GM19328 (cell line): ENCODE measurements around the gene AGBL2.
"Not testable (repeated sequence)": the region's sequence is repeated elsewhere in the genome, so short reads cannot be mapped to it uniquely, and the experiment has no call there.

Experiments
- ATAC-seq: cut with Tn5 transposase; IDR thresholded peaks from one replicate; pipeline ENCODE4 v1.9.1; 2021; ENCODE audit warnings: mild to moderate bottlenecking, moderate library complexity; ENCODE audit not compliant: unreplicated experiment

Gene AGBL2

GRCh38 chr11:47691979-47692378, 23.2 kb downstream of the AGBL2 start:
- no peak for ATAC-seq

GRCh38 chr11:47689480-47689879, 25.7 kb downstream of the AGBL2 start:
- no peak for ATAC-seq

GRCh38 chr11:47688991-47689390, 26.2 kb downstream of the AGBL2 start:
- no peak for ATAC-seq

GRCh38 chr11:47688111-47688510, 27.1 kb downstream of the AGBL2 start:
- no peak for ATAC-seq

- not testable (repeated sequence) for ATAC-seq
These were observed 28.5 kb downstream of the AGBL2 start for GRCh38 chr11:47686704-47687103.

GRCh38 chr11:47686151-47686550, 29.0 kb downstream of the AGBL2 start:
- no peak for ATAC-seq

GRCh38 chr11:47675851-47676250, 39.3 kb downstream of the AGBL2 start:
- no peak for ATAC-seq

GRCh38 chr11:47672283-47672730, 42.9 kb downstream of the AGBL2 start:
- ATAC-seq: no peak

GRCh38 chr11:47669856-47670255, 45.3 kb downstream of the AGBL2 start:
- ATAC-seq: no peak

- no peak for ATAC-seq
These were observed 46.5 kb downstream of the AGBL2 start for GRCh38 chr11:47668665-47669064.

- no peak for ATAC-seq
These were observed 47.6 kb downstream of the AGBL2 start for GRCh38 chr11:47667555-47667954.

GRCh38 chr11:47667135-47667534, 48.0 kb downstream of the AGBL2 start:
- no peak for ATAC-seq

GRCh38 chr11:47664936-47665335, 50.2 kb downstream of the AGBL2 start:
- ATAC-seq: not testable (repeated sequence)

GRCh38 chr11:47661245-47661644, 53.9 kb downstream of the AGBL2 start:
- no peak for ATAC-seq

GRCh38 chr11:47659276-47659675, 55.9 kb downstream of the AGBL2 start:
- no peak for ATAC-seq

- no peak for ATAC-seq
These were observed 58.8 kb downstream of the AGBL2 start for GRCh38 chr11:47656260-47656885.

GRCh38 chr11:47651818-47652469, 63.2 kb downstream of the AGBL2 start:
- ATAC-seq: no peak

- ATAC-seq: no peak
These were observed 65.9 kb downstream of the AGBL2 start for GRCh38 chr11:47649276-47649675.

- no peak for ATAC-seq
These were observed 69.2 kb downstream of the AGBL2 start for GRCh38 chr11:47646019-47646418.

- ATAC-seq: no peak
These were observed 69.7 kb downstream of the AGBL2 start for GRCh38 chr11:47645500-47645899.

GRCh38 chr11:47642099-47642855, 72.9 kb downstream of the AGBL2 start, which contains the start of gene MTCH2:
TSS of gene MTCH2 (minus strand) at chr11:47642559. CDS start at chr11:47642465, 94 bp downstream.
- ATAC-seq: peak; percentile 87

GRCh38 chr11:47641600-47642098, 73.5 kb downstream of the AGBL2 start:
- no peak for ATAC-seq
